ENCODE measurements around the gene RGL3.

DNA sequence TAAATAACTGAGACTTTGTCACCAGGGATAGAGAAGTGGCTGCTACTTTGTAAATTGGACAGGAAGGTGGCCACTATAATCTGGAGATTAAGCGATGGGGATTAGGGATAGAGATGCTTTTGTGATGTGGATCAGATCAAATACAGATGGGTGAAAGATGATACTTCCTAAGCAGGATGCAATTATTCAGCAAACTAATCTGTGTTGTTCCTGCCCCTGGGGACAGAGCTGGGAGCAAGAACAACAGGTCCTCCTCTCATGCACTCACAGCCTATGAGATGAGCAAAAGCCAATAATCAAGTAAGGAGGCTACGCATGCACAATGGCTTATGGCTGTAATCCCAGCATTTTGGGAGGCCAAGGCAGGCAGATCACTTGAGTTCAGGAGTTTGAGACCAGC lies 4.6 kb downstream of the RGL3 start:
- TF ChIP-seq, protein P1, sequence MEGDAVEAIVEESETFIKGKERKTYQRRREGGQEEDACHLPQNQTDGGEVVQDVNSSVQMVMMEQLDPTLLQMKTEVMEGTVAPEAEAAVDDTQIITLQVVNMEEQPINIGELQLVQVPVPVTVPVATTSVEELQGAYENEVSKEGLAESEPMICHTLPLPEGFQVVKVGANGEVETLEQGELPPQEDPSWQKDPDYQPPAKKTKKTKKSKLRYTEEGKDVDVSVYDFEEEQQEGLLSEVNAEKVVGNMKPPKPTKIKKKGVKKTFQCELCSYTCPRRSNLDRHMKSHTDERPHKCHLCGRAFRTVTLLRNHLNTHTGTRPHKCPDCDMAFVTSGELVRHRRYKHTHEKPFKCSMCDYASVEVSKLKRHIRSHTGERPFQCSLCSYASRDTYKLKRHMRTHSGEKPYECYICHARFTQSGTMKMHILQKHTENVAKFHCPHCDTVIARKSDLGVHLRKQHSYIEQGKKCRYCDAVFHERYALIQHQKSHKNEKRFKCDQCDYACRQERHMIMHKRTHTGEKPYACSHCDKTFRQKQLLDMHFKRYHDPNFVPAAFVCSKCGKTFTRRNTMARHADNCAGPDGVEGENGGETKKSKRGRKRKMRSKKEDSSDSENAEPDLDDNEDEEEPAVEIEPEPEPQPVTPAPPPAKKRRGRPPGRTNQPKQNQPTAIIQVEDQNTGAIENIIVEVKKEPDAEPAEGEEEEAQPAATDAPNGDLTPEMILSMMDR (IDR thresholded peaks at IDR 0.05; ENCODE audit: low read depth, low read length, missing input control), result no peak
- TF ChIP-seq, protein P2, sequence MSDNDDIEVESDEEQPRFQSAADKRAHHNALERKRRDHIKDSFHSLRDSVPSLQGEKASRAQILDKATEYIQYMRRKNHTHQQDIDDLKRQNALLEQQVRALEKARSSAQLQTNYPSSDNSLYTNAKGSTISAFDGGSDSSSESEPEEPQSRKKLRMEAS (IDR thresholded peaks at IDR 0.05), result no peak
- TF ChIP-seq JUND (IDR thresholded peaks at IDR 0.05) (no peak), GABPA (IDR thresholded peaks at IDR 0.05 in 1 of 2, conservative IDR thresholded peaks at IDR 0.05 in 1 of 2) (no peak), YY1 (IDR thresholded peaks at IDR 0.05) (no peak), SP1 (IDR thresholded peaks at IDR 0.05) (no peak), TAF1 (conservative IDR thresholded peaks at IDR 0.05) (no peak), FOXA2 (IDR thresholded peaks at IDR 0.05) (no peak), RXRA (IDR thresholded peaks at IDR 0.05) (no peak), HNF4G (IDR thresholded peaks at IDR 0.05) (no peak), HNF4A (conservative IDR thresholded peaks at IDR 0.05) (no peak)
- TF ChIP-seq, protein P3, sequence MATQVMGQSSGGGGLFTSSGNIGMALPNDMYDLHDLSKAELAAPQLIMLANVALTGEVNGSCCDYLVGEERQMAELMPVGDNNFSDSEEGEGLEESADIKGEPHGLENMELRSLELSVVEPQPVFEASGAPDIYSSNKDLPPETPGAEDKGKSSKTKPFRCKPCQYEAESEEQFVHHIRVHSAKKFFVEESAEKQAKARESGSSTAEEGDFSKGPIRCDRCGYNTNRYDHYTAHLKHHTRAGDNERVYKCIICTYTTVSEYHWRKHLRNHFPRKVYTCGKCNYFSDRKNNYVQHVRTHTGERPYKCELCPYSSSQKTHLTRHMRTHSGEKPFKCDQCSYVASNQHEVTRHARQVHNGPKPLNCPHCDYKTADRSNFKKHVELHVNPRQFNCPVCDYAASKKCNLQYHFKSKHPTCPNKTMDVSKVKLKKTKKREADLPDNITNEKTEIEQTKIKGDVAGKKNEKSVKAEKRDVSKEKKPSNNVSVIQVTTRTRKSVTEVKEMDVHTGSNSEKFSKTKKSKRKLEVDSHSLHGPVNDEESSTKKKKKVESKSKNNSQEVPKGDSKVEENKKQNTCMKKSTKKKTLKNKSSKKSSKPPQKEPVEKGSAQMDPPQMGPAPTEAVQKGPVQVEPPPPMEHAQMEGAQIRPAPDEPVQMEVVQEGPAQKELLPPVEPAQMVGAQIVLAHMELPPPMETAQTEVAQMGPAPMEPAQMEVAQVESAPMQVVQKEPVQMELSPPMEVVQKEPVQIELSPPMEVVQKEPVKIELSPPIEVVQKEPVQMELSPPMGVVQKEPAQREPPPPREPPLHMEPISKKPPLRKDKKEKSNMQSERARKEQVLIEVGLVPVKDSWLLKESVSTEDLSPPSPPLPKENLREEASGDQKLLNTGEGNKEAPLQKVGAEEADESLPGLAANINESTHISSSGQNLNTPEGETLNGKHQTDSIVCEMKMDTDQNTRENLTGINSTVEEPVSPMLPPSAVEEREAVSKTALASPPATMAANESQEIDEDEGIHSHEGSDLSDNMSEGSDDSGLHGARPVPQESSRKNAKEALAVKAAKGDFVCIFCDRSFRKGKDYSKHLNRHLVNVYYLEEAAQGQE (IDR thresholded peaks at IDR 0.05), result no peak

Measured in liver (tissue), 3 donors.